GM12892 (cell line): ENCODE measurements around the gene SELPLG.

ENCODE experiments used
- POLR2A ChIP-seq: IDR thresholded peaks from 2 replicates; pipeline ENCODE4 v1.6.1; 2011; ENCODE audit warnings: low read depth, low read length, control low read depth
- TAF1 ChIP-seq: IDR thresholded peaks from 2 replicates; pipeline ENCODE4 v1.6.1; 2011; ENCODE audit warnings: low read depth, mild to moderate bottlenecking, control low read depth, low read length, borderline replicate concordance

DNA sequence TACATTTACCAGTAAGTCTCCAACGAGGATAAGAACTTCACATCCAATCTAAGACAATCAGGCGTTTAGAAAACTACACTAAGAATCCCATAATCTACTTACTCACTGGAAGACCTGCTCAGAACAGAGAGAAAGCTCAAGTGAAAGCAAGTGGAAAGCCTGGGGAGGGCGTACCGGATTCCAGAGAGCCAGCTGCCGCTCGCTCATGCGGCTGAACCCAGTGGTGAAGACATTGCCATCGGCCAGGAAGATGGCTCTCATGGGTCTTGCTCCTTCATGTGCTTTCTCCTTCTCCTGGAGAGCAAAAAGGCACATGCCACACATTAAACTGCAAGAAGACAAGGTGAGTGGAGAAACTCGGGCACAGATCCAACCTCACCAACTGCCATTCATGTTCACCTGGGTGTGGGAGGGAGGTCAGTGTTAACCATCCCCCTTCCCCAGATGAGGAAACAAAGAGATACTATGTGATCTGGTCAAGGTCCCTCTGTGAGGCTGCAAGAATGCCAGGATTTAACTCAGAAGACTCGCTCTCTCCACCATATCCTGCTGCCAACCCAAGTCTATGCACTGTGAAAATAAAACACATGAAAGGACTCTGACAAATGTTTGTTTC, 23.5 kb upstream of the SELPLG start:
- no peak for TF ChIP-seq TAF1
- no peak for TF ChIP-seq POLR2A
